IMR-90 (cell line): ENCODE measurements around the gene MRPL11. TPM values are rescaled to one million over a fixed set of nuclear protein-coding genes. Genes with fewer than 3 reads are reported as not detected.

Experiments used
- ATAC-seq: fragments of 200-7000 bp; cut with Tn5 transposase; 2 replicates; pipeline ENCODE4 v1.9.1; 2020; ENCODE audit warnings: low read depth, mild to moderate bottlenecking, moderate library complexity
- BruUV-seq: library from RNA; stranded (reverse); fragments of 400-500 nt; replicated peaks from 2 replicates; lab custom pipeline; 2021; lab: Mats Ljungman, UMichigan
- CTCF ChIA-PET: fragments of 300-600 bp; formaldehyde crosslinking; extraction: SDS; loops from one replicate; lab custom pipeline; 2021; ENCODE audit warnings: antibody characterized with exemption; lab: Yijun Ruan, JAX
- POLR2A ChIA-PET: fragments of 300-600 bp; sonication (Branson Sonifier 250); formaldehyde crosslinking; loops from one replicate; lab custom pipeline; 2022; ENCODE audit warnings: antibody characterized with exemption; ENCODE audit not compliant: unreplicated experiment; lab: Charles Lee
- DNase-seq: peaks from one replicate; pipeline ENCODE4 v3.0.0; 2013
- H2AFZ ChIP-seq: replicated peaks from 2 replicates; pipeline ENCODE3; 2013; ENCODE audit warnings: low read length, mild to moderate bottlenecking; ENCODE audit not compliant: poor library complexity
- H2AK5ac ChIP-seq: 2 replicates; pipeline ENCODE4 v1.6.1; 2013; ENCODE audit warnings: low read depth, low read length, inconsistent platforms
- H2AK9ac ChIP-seq: replicated peaks from 2 replicates; pipeline ENCODE3; 2013; ENCODE audit warnings: mild to moderate bottlenecking, low read depth, low read length, moderate library complexity; ENCODE audit not compliant: poor library complexity
- H2BK120ac ChIP-seq: 2 replicates; pipeline ENCODE4 v1.6.1; 2013; ENCODE audit warnings: low read depth, low read length, inconsistent platforms
- H2BK15ac ChIP-seq: 3 replicates; pipeline ENCODE4 v1.6.1; 2013; ENCODE audit warnings: low read depth, low read length, inconsistent platforms
- H2BK20ac ChIP-seq: 2 replicates; pipeline ENCODE4 v1.6.1; 2013; ENCODE audit warnings: low read depth, mild to moderate bottlenecking, inconsistent platforms, low read length, moderate library complexity
- H2BK5ac ChIP-seq: 2 replicates; pipeline ENCODE4 v1.6.1; 2013; ENCODE audit warnings: mild to moderate bottlenecking, low read depth, low read length, inconsistent platforms; ENCODE audit not compliant: poor library complexity, severe bottlenecking
- H3K14ac ChIP-seq: replicated peaks from 2 replicates; pipeline ENCODE4 v1.6.1; 2013; ENCODE audit warnings: low read depth, low read length, inconsistent platforms
- H3K18ac ChIP-seq: 2 replicates; pipeline ENCODE4 v1.6.1; 2013; ENCODE audit warnings: low read depth, low read length, control low read depth
- H3K23ac ChIP-seq: 2 replicates; pipeline ENCODE4 v1.6.1; 2013; ENCODE audit warnings: low read depth, low read length, inconsistent platforms
- H3K27ac ChIP-seq: 2 replicates; pipeline ENCODE4 v1.5.1; 2013; ENCODE audit warnings: mild to moderate bottlenecking, control low read depth, low read length; ENCODE audit not compliant: insufficient read depth
- H3K27me3 ChIP-seq: 2 replicates; pipeline ENCODE4 v1.6.1; 2013; ENCODE audit warnings: low read length; ENCODE audit not compliant: control insufficient read depth, insufficient read depth
- H3K36me3 ChIP-seq: 2 replicates; pipeline ENCODE4 v1.6.1; 2013; ENCODE audit warnings: low read length, mixed read lengths; ENCODE audit not compliant: control insufficient read depth, insufficient read depth
- H3K4ac ChIP-seq: 2 replicates; pipeline ENCODE4 v1.6.1; 2013; ENCODE audit warnings: low read depth, low read length, inconsistent platforms
- H3K4me1 ChIP-seq: 2 replicates; pipeline ENCODE4 v1.6.1; 2013; ENCODE audit warnings: low read length, mixed read lengths; ENCODE audit not compliant: control insufficient read depth, insufficient read depth
- H3K4me2 ChIP-seq: 2 replicates; pipeline ENCODE4 v1.6.1; 2013; ENCODE audit warnings: low read depth, mild to moderate bottlenecking, control low read depth, low read length, moderate library complexity
- H3K4me3 ChIP-seq: 2 replicates; pipeline ENCODE4 v1.5.1; 2013; ENCODE audit warnings: low read depth, mild to moderate bottlenecking, control low read depth, low read length, moderate library complexity; ENCODE audit not compliant: insufficient read depth
- H3K56ac ChIP-seq: 2 replicates; pipeline ENCODE4 v1.6.1; 2013; ENCODE audit warnings: low read length, inconsistent platforms; ENCODE audit not compliant: insufficient read depth; ENCODE audit errors: extremely low read depth
- H3K79me1 ChIP-seq, 2 experiments: 2 replicates each; pipeline ENCODE4 v1.6.1; 2013; ENCODE audit warnings: low read length in 2 of 2, inconsistent platforms in 1 of 2, low read depth in 1 of 2
- H3K9ac ChIP-seq: 2 replicates; pipeline ENCODE4 v1.6.1; 2013; ENCODE audit warnings: low read depth, low read length, control low read depth
- H3K9me1 ChIP-seq: 2 replicates; pipeline ENCODE4 v1.6.1; 2013; ENCODE audit warnings: low read length, inconsistent platforms; ENCODE audit not compliant: insufficient read depth
- H3K9me3 ChIP-seq: 2 replicates; pipeline ENCODE4 v1.6.1; 2013; ENCODE audit warnings: low read length; ENCODE audit not compliant: control insufficient read depth, insufficient read depth
- H4K20me1 ChIP-seq: 2 replicates; pipeline ENCODE4 v1.6.1; 2013; ENCODE audit warnings: low read length, inconsistent platforms; ENCODE audit not compliant: insufficient read depth
- H4K5ac ChIP-seq: 2 replicates; pipeline ENCODE4 v1.6.1; 2013; ENCODE audit warnings: mild to moderate bottlenecking, low read depth, low read length, control low read depth
- H4K8ac ChIP-seq, 2 experiments: 2 replicates each; pipeline ENCODE4 v1.6.1; 2013; ENCODE audit warnings: low read depth in 2 of 2, low read length in 2 of 2, control low read depth in 1 of 2, inconsistent platforms in 1 of 2
- H4K91ac ChIP-seq: 2 replicates; pipeline ENCODE4 v1.6.1; 2013; ENCODE audit warnings: low read depth, low read length, inconsistent platforms; ENCODE audit not compliant: insufficient read depth
- BHLHE40 ChIP-seq: fragments of 150-350 bp; IDR thresholded peaks from 2 replicates; pipeline ENCODE4 v1.6.1; 2016; ENCODE audit warnings: mild to moderate bottlenecking, low read depth, low read length
- CEBPB ChIP-seq: IDR thresholded peaks from 2 replicates; pipeline ENCODE4 v1.6.1; 2012; ENCODE audit warnings: low read depth, low read length, improper control_type of control experiment
- CHD1 ChIP-seq: IDR thresholded peaks from 2 replicates; pipeline ENCODE4 v1.6.1; 2012; ENCODE audit warnings: low read depth, low read length, improper control_type of control experiment
- CTCF ChIP-seq: conservative IDR thresholded peaks from 2 replicates; pipeline ENCODE4 v1.5.1; 2012; ENCODE audit warnings: mild to moderate bottlenecking, low read depth, low read length, improper control_type of control experiment
- MAFK ChIP-seq: IDR thresholded peaks from 2 replicates; pipeline ENCODE4 v1.6.1; 2012; ENCODE audit warnings: low read depth, low read length, improper control_type of control experiment
- MAZ ChIP-seq: IDR thresholded peaks from 2 replicates; pipeline ENCODE4 v1.6.1; 2012; ENCODE audit warnings: low read depth, mild to moderate bottlenecking, low read length, improper control_type of control experiment, moderate library complexity, borderline replicate concordance
- NFE2L2 ChIP-seq: fragments of 150-350 bp; IDR thresholded peaks from 2 replicates; pipeline ENCODE4 v1.6.1; 2016; ENCODE audit warnings: low read depth, mild to moderate bottlenecking, low read length
- POLR2A ChIP-seq: IDR thresholded peaks from 2 replicates; pipeline ENCODE4 v1.6.1; 2012; ENCODE audit warnings: mild to moderate bottlenecking, low read depth, low read length
- RCOR1 ChIP-seq: IDR thresholded peaks from 2 replicates; pipeline ENCODE4 v1.6.1; 2012; ENCODE audit warnings: mild to moderate bottlenecking, low read length, improper control_type of control experiment; ENCODE audit not compliant: insufficient replicate concordance
- RFX5 ChIP-seq: IDR thresholded peaks from 2 replicates; pipeline ENCODE4 v1.8.0; 2012; ENCODE audit warnings: low read depth, mild to moderate bottlenecking, low read length, moderate library complexity
- SMC3 ChIP-seq: fragments of 150-350 bp; IDR thresholded peaks from 2 replicates; pipeline ENCODE4 v1.6.1; 2016; ENCODE audit warnings: low read depth, mild to moderate bottlenecking, antibody characterized with exemption, low read length, moderate library complexity
- USF2 ChIP-seq: fragments of 150-350 bp; IDR thresholded peaks from 2 replicates; pipeline ENCODE4 v1.6.1; 2017; ENCODE audit warnings: mild to moderate bottlenecking, antibody characterized with exemption, low read length, low read depth
- WGBS, 2 experiments: methylation state at CpG; one replicate each; pipeline versions ENCODE4 v1.1.5 to v1.1.7; 2013; ENCODE audit warnings: missing lambda C conversion rate in 2 of 2; ENCODE audit not compliant: insufficient read length in 1 of 2; ENCODE audit errors: extremely low coverage in 2 of 2; 5-methylcytosine and 5-hydroxymethylcytosine counted together
- dilution Hi-C: fragments of 300-500 bp; cut with HindIII; formaldehyde crosslinking; loops from one replicate; pipeline ENCODE4 v1.14.3; 2018; ENCODE audit warnings: low sequenced_read_pairs; ENCODE audit not compliant: unreplicated experiment
- in situ Hi-C: fragments of 300-500 bp; cut with MboI; formaldehyde crosslinking; loops from 3 replicates; pipeline ENCODE4 v1.14.3; 2019; ENCODE audit warnings: low sequenced_read_pairs, inconsistent platforms, mixed read lengths
- intact Hi-C: fragments of 100-400 bp; cut with micrococcal nuclease; formaldehyde crosslinking; loops from 2 replicates; pipeline ENCODE4 v1.10.0; 2022
- polyA plus RNA-seq, 3 experiments: library from polyadenylated mRNA; depleted of rRNA; stranded (reverse); fragments of >200 nt; gene quantifications; 2 replicates each; pipeline ENCODE4 v1.2.3, GENCODE V29; 2012; ENCODE audit warnings: low replicate concordance in 1 of 3
- total RNA-seq: library from RNA; depleted of rRNA; stranded (reverse); fragments of >200 nt; gene quantifications from 2 replicates; pipeline ENCODE4 v1.2.3, GENCODE V29; 2012
- TF ChIP-seq, protein P1 (sequence below): fragments of 150-350 bp; IDR thresholded peaks from 2 replicates; pipeline ENCODE4 v1.6.1; 2016; ENCODE audit warnings: low read depth, mild to moderate bottlenecking, low read length, moderate library complexity, borderline replicate concordance

Gene MRPL11
- total and polyA plus RNA-seq, 2 of the 4 experiments (the other 2 are of a cell fraction) = 45.5 to 45.6 TPM

DNA sequence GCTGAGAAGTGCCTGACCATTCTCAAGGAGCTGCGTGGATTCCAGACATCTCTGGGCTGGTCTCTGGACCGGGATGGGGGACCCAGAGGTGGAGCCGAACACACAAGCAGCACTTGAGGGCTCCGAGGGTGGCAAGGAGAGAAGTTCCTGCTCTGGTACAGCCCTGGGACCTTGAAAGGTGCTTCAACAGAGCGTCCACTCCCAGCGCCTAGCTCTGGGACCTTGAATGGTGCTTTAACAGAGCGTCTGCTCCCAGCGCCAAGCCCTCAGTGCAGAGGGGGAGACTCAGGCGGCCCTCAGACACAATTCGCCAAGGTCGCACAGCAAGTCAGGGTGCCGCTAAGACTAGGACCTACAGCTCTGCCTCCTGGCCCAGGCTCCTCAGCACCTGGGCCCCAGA lies 28.5 kb downstream of the MRPL11 start:
- Histone ChIP-seq H2BK120ac (no peak overlapping the region), H3K9ac (no peak overlapping the region), H2AFZ (no peak overlapping the region), H2BK20ac (no peak overlapping the region), H4K91ac (no peak overlapping the region), H3K14ac (no peak overlapping the region), H3K36me3 (no peaks in the 10 kb centered on the region), H3K4me3 (no peak overlapping the region), H4K5ac (no peak overlapping the region), H2AK9ac (no peak overlapping the region), H3K79me1 (peaks cover 7 to 24% of the 10 kb centered on the region in 2 experiments; a peak in 3 of 4 replicates), H3K23ac (no peak overlapping the region), H3K4me2 (no peak overlapping the region), H2BK5ac (no peak overlapping the region), H4K8ac (no peak overlapping the region), H3K9me3 (no peaks in the 10 kb centered on the region), H2BK15ac (no peak overlapping the region), H3K9me1 (peaks cover 11% of the 10 kb centered on the region; the same call in 1 of the 2 replicates), H3K56ac (no peak overlapping the region), H4K20me1 (no peaks in the 10 kb centered on the region), H3K27ac (no peak overlapping the region), H3K4ac (no peak overlapping the region), H3K27me3 (peaks cover 11% of the 10 kb centered on the region), H3K18ac (no peak overlapping the region), H3K4me1 (peaks cover 3% of the 10 kb centered on the region), H2AK5ac (no peak overlapping the region)
- no peak for ATAC-seq
- no TSS peak for BruUV-seq
- in situ Hi-C loops (no loop called here), dilution Hi-C loops (no loop called here), intact Hi-C loops (no loop called here)
- ChIA-PET POLR2A (no interaction called here), CTCF (no interaction called here)
- WGBS, 2 experiments = 85% methylated on average over 9 of the region's 12 CpGs; no CpG with 5 or more reads in 1 of the 2 experiments
- DNase-seq = no peak
- TF ChIP-seq POLR2A = no peak
- TF ChIP-seq, protein P1, sequence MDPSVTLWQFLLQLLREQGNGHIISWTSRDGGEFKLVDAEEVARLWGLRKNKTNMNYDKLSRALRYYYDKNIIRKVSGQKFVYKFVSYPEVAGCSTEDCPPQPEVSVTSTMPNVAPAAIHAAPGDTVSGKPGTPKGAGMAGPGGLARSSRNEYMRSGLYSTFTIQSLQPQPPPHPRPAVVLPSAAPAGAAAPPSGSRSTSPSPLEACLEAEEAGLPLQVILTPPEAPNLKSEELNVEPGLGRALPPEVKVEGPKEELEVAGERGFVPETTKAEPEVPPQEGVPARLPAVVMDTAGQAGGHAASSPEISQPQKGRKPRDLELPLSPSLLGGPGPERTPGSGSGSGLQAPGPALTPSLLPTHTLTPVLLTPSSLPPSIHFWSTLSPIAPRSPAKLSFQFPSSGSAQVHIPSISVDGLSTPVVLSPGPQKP = no peak
- no peak for TF ChIP-seq CHD1
- TF ChIP-seq SMC3 = no peak
- TF ChIP-seq NFE2L2 = no peak
- TF ChIP-seq BHLHE40 = no peak
- TF ChIP-seq MAZ = no peak
- TF ChIP-seq MAFK = no peak
- TF ChIP-seq USF2 = no peak
- TF ChIP-seq RFX5 = no peak
- TF ChIP-seq RCOR1 = no peak
- TF ChIP-seq CTCF = no peak
- no peak for TF ChIP-seq CEBPB
